ENCODE measurements around the gene BNC2.

Gene BNC2

DNA sequence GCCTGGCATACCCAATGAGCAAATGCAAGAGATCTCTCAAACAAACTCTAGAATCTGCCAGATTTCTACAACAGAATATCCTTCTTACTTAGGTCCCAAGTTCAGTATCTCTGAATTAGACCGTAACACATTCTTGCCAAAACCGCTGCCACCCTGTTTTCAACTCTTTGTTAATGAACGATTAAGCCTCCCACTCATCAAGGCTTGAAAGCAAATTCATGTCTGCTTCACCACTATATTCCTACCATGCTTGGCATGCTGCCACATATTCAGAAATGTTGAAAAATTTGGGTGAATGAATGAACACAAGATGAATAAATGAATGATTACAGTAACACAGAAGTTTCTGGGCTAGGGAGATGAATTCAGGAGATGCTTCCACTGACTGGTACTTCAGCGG, 119.9 kb downstream of the BNC2 start:
- DNase-seq, result no peak

DNA sequence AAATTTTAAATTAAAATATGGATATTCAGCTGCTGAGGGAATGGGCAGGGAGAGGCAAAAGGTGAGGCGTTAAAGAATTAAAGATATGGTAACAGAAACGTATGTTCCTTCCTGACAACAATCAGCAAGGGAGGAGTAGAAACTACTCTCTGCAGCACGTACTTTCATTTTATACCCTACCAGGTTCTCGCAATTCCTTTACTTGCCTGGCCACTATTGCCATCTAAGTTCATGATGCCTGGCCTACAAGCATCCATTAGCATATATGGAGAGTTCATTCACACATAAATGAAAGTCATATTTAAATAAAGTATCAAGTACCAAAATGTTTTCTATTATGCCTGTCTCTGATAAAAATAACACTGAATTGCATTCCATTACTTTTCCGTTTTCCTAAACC, 125.1 kb downstream of the BNC2 start:
- no peak for DNase-seq

DNA sequence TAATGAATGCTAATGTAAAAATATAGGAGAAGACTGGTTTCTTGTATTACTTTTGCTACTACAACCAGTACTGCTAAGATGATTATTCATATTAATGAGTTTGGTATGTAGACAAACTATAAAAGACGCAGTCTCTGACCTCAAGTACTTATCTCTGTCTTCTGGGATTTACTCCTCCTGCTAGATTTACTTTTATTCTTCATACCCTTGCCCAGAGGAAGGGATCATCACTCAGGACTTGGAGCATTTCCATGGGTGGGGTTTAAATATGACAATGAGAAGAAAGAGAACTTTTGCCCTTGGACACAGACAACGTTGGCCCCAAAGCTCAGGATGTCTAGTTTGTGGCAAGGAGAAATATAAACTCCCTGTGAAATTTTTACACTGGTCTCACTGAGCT, 126.1 kb downstream of the BNC2 start:
- DNase-seq, result no peak

DNA sequence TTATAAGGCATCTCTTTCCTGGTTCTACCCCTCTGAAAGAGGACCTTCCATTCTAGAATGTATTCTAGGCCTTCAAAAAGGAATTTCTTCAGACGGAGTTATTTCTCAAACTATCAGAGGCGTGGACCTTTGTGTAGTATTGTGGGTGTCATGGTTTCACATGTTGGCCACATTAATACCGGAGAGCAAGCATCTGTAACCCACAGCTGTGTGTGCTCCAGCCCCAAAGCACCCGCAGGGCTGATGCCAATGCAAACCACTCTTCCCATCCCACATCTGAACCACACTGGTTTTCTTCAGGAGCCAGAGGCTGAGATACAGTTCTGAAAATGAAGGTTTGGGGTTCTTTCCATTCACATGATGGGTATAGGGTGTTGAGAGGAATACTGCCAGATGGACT, 127.1 kb downstream of the BNC2 start:
- no peak for DNase-seq

DNA sequence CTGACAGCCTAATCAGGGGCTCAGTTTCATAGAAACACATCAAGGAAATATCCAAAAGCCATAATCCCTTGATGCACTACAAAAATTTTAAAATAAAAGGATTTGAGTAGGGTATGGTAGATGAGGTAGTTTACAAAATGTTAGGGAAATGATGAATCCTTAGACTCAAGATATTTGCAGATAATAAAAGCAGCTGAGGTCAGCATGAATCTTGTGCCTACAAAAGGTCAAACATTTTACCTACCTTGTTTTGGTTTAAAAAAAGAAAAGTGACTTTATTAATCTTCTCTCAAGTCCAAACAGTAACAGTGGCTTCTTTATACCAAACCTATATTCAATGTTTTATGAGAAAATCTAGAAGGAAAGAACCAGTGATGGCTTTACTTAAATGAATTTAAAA, 135.5 kb downstream of the BNC2 start:
- DNase-seq, result no peak

DNA sequence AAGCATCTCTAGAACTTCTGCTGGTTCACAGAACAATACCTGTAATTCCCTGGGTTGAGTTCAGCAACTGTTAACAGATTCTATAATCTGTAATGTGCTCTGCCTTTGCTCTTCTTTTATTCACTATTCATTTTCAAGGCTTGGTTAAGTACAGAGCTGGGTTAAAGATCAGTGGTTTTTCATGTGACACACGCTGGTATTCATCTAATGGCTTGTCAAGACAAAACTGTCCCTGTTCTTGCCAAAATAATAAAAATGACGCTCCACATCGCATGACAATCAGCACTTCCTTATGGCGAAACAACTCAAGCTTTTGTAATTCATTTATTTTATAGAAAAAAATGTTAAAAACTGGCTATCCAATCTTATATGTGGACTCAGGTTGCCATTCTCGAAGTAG, 137.9 kb downstream of the BNC2 start:
- no peak for DNase-seq

DNA sequence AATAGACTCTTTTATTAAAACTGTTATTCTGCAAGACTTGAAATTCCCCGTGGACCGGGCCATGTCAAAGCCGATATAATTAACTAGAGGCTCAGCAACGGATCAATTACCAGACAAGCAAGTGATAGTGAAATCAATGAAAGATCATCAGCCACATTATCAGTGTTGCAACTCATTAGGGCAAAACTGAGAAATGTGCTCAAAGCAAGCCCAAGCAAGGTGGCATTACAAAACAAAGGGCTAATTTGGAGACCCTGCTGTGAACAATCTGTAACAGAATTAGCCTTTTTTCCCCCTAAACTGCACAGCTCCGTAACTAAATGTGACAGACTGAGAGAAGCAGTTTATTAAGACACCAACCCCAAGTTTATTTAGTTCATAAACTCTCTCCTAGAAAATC, 140.3 kb downstream of the BNC2 start:
- no peak for DNase-seq

DNA sequence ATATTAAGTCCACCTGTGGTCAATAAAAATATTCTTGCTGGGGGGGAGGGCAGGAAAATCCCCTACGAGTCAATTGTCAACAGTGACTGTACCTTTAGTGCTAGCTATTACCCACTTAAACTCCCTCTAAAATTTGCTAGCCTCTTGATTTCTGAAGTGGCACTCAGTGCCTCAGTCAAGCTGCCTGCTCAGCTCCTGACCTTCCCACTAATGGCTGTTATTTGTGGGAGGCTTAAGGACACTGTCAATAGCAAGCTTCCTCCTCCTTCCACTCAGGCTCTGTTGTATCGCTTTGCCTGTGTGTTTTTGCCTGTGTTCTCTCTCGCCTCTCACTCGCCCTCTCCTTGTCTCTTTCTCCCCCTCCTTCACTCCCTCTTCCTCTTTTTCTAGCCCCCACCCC, 140.8 kb downstream of the BNC2 start:
- DNase-seq, result no peak

DNA sequence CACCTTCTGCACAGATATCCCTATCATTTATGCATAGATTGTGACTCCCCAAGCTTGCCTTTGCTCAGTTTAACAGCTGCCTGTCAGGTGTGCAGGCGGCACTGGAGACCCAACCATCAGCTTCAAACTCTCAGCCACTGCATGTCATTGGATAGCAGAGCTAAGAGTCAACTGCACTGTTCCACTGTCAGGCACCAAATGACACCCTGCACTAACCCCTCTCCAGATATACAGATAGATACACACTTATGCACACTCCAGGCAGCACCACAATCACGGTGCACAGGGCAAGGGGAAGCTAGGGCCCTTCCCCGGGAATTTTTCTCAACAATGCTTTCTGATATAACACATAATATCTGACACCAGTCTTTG, 142.3 kb downstream of the BNC2 start:
- no peak for DNase-seq

DNA sequence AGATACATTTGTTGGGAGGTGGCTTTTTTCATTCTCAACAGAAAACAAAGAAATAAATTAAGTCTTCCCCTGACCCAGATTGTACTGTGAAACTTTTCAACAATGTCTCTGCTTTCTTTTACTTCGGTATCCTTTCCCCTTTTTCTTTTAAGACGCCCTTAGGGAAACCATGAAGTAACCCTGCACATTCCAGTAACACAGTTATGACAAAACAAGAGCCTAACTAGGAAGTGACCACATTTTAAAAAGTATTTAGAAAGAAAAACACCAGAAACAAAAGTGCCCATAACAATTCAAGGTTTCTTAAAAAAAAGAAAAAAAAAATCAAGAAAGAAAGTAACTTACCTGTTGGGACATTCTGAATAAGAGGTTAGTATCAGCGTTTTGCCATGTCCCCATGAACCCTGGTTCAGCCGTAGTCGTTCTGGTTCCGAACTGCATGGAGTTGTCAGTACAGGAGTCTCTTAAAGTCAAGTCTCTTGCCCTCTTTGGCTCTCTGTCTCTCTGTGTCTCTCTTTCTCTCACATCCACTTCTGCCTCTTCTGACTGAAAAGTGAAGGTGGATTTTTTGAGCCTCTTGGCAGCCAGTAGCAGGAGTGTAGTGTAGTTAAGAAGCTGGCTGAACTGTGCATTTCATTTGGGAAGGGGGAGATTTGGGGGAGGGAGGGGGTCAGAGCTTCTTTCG, 142.9 kb downstream of the BNC2 start:
- DNase-seq, result no peak

DNA sequence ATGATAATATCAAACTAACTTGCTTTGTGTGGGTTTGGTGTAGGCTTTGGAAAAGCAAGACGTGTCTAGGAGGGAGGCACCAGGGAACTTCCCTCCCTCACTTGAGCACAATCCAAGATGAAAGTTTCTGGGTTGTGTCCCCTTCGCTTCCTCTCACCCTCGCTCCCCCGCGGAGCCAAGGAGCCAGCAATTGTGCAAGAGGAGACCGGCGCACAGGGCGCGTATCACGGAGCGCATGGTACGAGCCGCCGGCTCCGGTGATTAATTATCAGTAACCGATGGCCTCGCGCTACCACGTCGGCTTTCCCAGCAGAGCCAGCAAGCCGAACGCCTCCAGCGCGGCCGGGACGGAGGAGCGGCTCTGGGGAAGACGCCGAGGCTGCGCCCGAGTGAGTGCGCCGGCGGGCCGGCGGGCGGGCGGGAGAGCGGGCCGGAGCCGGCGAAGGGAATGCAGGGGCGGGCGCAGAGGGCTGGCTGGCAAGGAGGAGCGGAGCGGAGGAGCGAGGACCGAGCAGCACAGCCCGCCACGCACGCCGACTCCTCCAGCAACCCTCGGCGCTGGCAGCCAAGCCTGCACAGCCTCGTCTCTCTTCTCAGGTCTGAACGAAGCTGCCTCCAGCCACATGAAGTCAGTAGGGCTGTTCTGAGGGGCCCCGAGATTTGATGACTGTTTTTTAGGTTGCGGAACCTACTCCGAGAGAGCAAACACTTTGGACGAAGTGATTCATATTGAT, 143.6 kb downstream of the BNC2 start:
- no peak for DNase-seq

DNA sequence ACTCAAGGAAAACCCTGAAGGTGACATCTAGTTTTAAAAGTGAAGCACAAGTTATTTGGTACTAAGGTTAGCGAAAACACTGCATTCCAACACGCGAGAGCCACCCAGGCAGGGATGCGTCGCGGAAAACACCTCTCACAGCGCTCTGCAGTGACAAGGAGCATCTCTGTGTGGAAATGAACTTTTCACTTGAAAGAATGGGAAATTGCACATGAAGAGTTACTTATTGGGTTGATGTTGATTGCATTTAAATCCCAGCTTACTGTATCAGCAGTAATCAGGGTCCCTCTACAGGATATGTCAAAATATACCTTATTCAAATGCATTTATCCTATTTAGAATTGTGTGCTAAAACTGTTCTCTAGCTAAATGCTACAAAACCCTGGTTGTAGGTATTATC, 144.4 kb downstream of the BNC2 start:
- DNase-seq, result no peak

DNA sequence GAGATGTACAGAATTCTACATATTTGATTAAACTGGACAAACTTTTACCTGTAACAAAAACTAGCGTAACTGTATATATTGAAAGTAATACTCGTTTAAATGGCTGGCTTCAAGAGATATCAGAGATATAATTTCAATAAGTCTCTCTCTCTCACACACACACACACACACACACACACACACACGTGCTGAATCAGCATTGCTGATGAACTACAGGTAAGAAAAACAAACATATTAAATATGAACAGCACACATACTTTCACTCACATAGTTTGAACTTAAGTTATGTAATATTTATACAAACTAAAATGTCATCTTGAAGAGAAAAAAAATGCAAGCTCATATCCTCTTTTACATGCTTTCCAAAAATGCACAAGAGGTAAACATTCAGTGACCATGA, 145.4 kb downstream of the BNC2 start:
- no peak for DNase-seq

DNA sequence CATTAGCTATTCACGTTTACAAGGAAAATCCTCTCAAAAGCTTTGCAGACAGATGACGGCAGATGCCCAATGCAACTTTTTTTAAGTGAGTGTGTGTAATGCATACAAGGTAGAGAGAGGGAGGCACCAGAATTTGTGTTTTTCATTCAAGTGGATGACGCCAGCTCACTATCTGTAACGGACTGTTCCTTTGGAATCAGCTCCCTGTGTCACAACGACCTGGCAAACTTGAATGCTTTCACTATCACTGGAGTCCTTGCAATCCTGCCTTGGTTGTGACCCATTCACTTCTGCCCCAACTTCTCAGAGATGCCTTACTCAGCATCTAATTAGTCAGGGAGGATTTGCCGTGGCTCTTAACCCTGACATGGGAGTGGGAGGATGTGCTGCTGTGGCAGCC, 148.5 kb downstream of the BNC2 start:
- no peak for DNase-seq

DNA sequence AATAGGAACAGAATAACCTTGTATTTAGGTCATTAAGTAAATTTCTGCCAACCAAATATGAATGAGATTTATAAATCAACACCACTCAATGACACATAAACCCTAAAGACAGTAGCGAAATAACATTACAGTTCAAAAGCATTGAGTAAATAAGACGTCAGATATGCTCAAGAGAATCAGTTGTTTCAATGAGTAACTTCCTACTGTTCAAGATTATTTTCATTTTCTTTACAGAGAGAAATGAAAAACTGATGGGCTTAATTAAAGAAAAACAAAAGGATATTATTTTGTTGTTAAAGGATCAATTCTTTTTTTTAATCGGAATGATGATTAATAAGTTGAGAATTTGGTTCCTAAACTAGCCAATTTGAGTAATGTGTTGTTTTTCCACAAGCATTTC, 150.1 kb downstream of the BNC2 start:
- no peak for DNase-seq

DNA sequence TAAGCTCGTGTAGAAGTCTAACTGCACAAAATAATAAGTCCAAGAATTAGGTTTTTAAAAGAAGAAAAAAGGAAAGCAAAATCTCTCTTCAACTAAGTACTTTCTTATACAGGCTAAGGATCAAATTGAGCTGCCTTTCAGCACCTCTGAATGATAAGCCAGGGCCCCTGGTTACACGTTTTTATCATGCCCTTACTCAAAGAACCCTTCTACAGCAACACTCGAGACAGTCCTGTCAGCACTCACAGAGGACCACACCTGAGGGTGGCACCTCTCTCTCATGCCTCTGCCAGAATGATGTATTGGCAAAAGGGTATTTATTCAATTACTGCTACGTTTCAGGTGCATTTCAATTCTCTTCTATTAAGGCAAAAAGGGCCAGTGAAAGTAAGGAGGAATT, 150.5 kb downstream of the BNC2 start:
- no peak for DNase-seq

DNA sequence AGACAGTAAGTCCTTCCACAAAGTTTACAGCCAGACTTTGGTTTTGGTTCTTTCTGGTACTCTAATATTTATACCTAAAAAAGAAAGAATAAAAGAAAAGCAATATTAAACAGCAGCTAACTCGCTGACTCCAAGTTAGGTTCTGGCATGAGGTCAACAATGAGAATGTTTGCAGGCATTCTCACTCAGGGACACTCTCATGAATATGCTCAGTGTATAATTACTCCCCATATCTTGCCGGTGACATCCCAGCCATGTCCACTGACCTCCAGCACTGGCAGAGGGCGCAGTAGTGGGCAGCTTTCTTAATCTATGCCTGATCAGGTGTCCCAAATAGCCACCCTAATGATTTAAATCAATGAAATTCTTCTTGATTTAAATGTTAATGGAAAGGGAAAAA, 151.5 kb downstream of the BNC2 start:
- no peak for DNase-seq

DNA sequence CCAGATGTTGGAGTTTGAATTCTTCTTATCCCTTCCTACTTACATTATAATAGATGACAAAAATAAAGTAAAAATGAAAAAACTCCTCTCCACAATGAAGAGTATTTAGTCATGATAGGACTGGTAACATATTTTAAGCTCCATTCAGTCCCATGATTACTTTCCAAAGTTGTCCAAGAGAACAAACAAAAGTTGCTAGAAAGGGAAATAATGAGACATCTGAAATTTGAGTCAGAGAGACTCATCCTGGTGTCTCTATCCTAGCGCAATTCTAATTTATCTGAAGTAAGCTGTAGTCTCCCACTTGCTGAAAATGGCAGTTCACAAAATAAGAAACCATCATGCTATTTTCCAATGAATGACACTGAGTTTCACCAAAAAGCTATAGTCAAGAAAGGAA, 152.2 kb downstream of the BNC2 start:
- DNase-seq, result no peak

DNA sequence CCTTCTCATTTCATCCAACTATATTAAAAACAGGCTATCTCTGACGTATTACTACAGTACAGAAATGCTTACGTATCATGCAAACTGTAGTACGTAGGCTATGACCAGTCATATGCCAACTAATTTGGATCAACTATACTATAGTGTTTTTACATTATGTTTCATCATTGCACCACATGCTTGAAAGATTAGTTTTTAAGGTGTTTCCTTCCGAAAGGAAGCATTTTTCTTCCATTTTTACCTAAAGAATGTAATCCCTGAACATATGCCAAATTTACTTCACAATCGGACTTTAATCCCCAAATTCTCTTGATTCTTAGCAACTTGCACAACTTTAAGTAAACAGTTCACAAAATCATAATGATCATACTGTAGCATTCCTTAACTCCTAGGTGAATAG, 153.9 kb downstream of the BNC2 start:
- DNase-seq, result no peak

DNA sequence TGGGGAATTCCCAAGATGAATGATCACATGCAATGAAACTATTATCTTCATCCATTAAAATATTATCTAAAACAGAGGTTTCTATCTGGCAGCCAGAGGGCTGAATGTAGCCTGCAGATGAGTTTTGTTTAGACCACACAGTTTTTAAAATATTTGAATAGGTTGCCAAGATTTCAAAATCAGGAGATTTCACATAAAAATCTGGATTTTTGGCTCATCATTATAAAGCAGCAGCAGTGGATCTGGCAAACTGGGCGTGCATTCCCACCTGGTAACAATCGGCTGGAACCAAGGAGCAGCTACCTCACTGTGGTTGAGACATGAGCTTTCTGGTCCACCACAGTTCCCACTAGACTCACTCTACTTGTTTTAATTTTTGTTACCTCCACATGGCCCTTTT, 155.1 kb downstream of the BNC2 start:
- DNase-seq, result no peak

DNA sequence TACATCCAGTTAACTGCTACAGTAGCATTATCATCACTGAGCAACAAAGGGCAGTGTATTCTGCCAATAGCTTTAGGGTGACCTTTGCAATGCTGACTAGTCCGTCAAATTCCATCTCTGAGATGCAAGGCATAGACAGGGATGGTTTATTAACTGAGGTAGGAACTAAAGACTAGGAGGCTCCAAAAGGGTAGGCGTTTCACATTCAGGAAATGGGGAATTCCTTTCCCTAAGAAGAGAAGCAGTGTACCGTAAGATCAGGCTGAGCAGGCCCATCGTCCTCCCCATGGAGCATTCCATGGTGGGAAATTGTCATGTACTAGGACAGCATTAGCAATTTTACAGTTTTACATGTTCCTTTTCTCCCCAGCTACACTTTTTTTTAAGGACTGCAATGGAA, 157.7 kb downstream of the BNC2 start:
- no peak for DNase-seq

DNA sequence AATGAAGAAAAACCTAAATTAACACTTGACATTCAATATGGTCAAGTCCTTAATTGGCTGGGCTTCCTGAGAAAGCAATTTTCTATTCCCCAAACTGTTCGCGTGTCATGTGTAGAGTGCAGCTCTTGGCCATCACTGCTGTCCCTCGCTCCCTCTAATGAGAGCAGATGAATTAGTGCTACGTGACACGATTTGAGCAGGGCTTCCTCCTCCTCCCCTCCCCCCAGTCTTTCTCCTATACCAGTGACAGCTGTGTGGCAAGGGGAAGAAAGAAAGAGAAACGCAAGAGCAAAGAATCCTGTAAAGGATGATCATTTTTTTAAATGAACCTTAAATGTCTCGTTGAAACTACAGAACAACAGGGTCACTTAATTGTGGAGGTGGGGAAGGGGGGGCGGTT, 159.6 kb downstream of the BNC2 start:
- DNase-seq, result no peak

DNA sequence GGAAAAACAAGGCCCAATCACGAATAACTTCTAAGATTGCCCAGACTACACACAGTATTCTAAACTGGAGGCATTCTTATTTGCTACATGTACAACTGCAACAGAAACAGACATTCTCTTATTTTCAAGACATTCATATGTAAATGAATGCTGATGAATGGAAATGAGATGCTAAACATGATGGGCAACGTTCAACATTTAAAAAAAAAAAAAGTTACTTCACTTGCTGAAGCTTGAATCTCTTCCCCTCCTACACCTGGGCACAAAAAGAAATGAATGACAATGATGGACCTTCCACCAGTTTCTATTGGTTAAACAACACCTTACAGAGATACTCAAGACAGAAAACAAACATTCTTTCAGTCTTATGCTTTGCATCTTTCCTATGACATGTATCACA, 160.5 kb downstream of the BNC2 start:
- DNase-seq, result no peak

DNA sequence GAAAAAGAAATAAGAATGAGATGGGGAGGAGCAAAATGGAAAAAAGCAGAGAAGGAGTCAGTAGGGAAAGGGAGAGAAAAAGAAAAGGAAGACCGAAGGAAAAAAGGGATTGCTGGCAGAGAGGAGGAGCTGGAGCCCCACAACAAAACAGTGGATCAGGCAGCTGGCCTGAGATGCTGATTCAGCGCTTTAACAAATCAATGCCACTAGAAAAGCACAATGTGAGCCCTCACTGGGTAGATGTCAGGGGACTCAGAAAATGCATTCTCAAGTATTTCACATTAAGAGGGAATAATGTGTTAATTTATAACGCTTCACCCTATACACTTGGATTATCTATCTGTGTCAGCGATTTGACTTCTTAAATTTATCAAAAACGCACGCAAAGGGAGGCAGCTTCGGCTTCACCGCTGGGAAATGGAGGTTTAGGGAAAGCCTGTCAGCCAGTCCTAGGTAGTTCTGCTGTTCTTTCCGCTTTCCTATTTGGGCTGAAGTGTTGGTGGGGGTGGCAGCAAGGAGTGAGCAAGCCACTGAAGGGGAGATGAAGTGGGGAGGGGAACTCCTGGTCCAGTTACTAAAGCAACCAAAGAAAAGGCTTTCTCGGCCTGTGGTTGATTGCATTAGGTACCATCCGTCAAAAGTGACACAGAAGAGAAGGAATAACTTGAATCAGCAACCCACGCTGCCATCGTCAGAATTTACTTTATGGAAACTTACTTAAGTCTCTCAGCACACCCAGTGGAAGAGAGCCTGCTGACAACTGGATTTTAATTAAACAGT, 161.6 kb downstream of the BNC2 start:
- DNase-seq, result no peak

Data from activated CD4-positive, CD25-positive, alpha-beta regulatory T cell treated with anti-CD3 and anti-CD28 coated beads, Interleukin-2, amount 50 U/mL, for 72 hours (primary cell).